Measurements from ENCODE around the gene GLP1R.

GLP1R gene

GRCh38 chr6:39048481-39049399 lies at the start of gene GLP1R:
Gene GLP1R, plus strand, starts transcription at chr6:39048781. Its CDS starts 60 bp downstream, at chr6:39048841.
- no peak for DNase-seq

DNA sequence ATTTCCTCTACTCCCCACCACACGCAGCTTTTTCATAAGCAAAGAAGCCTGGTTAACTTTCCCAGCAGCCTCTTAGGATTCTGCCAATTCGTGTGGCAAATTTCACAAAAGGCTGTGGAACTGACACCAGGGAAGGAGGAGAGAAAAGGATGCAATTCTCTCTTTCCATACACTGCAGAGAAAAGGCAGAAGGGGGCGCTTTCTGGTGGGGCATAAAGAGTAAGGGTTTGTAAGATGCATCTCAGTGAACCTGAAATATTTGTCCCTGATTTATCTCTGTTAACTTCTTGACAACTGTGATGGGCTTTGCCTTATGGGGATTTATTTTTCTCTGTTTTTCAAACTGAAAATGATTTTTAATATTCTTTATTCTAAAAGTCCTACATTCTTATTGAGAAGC lies 45.5 kb upstream of the GLP1R start:
- DNase-seq = no peak

- DNase-seq = no peak
Observed at GRCh38 chr6:39003492-39003891, 45.1 kb upstream of the GLP1R start.

DNA sequence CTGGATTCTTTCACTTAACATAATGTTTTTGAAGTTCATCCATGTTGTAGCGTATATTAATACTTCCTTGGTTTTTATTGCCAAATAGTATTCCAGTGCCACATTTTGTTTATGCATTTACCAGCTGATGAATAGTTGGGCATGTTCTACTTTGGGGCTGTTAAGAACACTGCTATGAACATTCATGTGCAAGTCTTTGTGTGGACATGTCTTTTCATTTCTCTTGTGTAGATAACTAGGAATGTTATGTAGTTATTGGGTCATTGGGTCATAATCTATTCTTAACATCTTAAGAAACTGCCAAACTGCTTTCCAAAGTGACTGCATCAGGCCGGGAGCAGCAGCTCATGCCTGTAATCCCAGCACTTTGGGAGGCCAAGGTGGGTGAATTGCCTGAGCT lies 43.8 kb upstream of the GLP1R start:
- DNase-seq = no peak

DNA sequence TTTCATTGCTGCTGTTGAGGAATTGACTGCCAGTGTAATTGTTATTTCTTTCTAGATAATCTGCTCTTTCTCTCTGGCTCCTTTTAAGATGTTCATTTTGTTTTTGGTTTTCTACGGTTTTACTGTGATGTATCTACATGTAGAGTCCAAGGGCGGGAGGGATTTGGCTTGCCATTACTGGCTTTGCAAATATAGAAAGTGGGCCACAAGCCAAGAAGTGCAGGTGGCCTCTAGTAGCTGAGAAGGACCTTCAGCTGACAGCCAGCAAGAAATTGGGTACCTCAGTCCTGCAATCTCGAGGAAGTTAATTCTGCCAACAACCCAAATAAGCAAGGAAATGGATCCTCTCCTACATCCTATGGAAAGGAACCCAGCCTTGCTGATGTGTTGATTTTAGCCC lies 42.8 kb upstream of the GLP1R start:
- no peak for DNase-seq

- DNase-seq = no peak
Observed at GRCh38 chr6:39007575-39007974, 41.0 kb upstream of the GLP1R start.

DNA sequence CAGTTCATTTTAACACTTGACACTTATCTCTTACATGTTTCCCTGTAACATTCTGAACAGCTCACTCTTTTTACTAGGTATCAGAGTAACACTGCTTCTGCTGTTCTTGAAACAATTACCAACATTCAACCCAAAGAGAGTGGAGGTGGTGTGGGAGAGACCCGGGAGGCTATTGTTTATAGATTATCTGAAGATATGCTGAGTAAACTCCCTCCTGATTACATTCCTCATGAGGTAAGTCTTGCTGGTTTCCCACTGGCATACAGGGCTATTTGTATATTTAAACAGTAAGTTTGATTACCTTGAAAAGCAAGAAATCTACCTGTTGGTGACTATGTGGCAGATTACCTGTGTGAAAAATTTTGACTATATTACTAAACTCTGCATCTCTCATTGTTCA lies 39.8 kb upstream of the GLP1R start:
- DNase-seq = no peak

GRCh38 chr6:39009476-39009875 lies 39.1 kb upstream of the GLP1R start:
- DNase-seq = no peak

GRCh38 chr6:39016839-39017546 lies 31.6 kb upstream of the GLP1R start:
- DNase-seq = no peak

- DNase-seq = no peak
Observed at GRCh38 chr6:39017547-39017880, 31.1 kb upstream of the GLP1R start.

- no peak for DNase-seq
Observed at GRCh38 chr6:39018103-39018502, 30.5 kb upstream of the GLP1R start.

DNA sequence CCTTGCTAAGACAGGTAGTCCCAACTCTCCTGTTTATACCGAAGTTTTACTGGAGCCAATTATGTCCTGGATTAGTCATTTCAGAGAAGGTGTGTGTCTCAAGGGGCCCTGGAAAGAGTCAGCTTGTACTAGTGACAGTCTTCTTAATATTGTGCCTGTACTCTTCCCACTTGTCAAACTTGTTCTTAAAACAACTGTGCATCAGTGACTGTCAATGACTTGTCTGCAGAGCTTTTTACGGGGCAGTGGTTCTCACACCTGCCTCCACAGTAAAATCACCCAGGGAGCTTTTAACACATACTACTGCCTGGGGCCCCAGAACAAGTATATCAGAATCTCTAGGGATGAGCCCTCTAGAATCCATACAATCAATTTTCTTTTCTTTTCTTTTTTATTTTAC lies 28.4 kb upstream of the GLP1R start:
- DNase-seq = no peak

DNA sequence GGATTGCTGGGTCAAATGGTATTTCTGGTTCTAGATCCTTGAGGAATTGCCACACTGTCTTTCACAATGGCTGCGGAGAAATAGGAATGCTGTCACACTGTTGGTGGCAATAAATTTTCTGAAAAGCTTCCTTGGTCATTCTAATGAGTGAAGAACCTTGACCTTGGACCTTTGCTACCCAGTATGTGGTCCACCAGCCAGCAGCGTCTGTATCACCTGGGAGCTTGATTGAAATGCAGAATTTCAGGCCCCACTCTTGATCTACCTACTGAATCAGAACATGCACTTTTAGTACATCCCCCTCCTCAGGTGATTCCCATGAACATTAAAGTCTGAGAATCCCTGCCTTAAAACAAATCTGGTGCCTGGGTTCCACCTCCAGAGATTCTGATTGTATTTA lies 27.5 kb upstream of the GLP1R start:
- no peak for DNase-seq

DNA sequence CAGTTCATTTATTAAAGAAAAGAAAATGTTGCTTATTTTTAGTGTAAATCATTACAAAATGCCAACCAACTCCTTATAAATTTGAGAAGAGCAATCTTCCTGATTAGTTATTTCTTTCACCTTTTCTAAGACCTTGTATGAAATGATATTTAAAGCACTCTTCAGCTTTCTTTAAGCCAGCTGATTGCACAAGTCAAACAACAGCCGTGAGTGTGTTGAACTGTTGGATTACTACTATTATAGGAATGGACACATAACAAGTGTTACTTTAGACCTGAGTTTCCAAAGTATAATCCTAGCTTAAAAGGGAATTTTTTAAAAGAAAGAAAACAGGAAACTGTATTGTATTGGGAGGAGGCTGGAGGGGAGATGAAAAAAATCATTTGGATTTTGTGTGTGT lies 26.8 kb upstream of the GLP1R start:
- DNase-seq = no peak

GRCh38 chr6:39026175-39026574 lies 22.4 kb upstream of the GLP1R start:
- no peak for DNase-seq

DNA sequence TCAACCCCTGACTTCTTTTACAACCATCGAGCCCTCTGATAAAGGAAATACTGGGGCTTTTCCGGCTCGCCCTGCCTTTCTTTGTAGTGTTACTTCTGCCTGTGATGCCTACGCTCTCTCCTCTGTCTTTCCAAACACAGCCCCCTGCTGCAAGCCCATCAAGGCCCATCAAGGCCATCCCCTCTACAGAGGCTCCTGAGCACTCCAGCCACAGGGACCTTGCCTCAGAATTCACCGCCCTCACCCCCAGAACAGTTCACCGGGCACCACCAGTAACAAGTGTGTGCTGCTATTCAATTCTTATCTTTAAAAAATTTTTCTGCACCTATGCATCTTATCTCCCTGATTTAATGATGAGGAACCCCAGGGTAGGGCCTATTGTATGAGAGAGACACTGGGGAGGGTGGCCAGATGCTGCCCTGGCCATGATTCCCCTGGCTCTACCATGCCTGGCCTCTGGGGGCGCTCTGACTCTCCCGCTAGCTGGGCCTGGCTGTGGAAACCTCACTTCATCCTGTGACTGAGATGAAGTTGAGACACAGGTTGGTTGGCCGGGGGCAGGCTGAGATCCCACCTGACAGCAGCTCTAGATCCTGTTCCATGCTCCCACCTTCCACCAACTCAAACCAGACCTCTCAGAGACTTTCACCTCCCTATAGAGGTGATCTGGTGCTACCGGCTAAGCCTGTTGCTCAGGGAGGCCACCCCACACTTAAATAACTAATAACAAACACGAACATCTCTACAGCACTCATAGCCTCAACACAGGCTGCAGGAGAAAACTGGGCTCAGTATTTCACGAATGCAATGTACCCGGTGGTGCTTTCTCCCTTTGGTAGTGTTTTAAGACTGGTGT lies 19.2 kb upstream of the GLP1R start:
- DNase-seq = peak; percentile 19

DNA sequence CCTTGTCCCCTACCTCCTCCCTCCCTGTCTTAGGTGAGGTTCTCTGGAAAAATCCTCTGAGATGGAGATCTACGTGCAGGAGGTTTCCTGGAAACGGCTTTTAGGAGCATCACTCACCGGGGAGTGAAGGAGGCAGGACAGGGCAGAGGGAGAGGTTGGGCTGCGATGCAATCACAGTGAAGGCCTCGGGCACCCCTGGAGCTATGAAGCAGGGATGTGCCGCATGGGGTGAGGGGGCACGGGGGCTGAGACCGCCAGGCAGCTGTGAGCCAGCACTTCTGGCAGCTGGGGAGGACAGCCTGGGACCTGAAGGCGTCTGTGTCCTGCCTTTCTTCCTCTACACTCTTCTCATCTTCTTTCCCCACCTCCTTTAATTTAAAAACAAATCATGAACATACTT lies 12.9 kb upstream of the GLP1R start:
- DNase-seq = no peak

- no peak for DNase-seq
Observed at GRCh38 chr6:39037082-39037508, 11.5 kb upstream of the GLP1R start.

DNA sequence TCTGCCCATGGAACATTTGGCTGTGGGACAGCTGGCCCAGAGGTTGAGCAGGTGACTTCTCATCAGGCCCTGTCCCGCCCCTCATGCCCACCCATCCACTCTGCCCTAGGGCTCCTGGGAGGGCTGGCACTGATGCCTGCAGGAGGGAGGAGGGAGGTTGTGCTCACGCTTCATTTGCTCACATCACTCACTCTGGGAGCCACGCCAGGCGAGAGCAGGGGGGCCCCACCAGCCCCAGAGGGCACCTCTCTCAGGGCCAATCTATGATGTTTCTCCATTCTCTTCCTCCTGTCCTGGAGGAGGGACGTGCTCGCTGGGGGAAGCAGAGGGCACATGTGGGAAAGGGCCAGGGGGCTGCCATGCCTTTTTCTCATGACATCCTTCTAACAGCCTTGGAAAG lies 10.9 kb upstream of the GLP1R start:
- DNase-seq = no peak

DNA sequence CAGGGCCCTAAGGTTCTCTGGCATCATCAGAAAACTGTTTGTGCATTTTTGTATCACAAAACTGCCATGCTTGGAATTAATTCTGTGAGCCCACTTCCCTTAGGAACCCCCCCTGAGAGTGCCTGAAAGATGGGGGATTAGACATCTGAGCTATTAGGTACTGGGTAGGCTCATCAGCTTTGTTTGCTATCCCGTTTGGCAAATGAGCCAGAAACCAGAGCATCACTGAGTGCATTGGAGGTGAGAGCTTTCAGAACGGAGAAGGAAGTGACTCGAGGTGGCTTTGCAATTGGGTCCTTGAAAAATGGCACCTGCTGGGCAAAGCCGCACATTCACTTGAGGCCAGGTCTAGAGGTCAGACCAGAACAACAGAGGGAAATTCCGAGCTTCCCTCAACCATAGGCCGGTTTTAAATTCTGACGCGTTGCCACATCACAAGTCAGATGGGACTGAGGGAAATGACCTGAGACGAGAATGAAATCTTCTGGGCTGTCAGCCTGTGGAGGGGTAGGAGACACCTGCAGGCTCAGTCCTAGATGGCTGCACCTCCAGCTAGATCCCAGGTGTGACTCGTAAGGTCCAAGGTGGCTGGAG lies 8.4 kb upstream of the GLP1R start:
- no peak for DNase-seq

DNA sequence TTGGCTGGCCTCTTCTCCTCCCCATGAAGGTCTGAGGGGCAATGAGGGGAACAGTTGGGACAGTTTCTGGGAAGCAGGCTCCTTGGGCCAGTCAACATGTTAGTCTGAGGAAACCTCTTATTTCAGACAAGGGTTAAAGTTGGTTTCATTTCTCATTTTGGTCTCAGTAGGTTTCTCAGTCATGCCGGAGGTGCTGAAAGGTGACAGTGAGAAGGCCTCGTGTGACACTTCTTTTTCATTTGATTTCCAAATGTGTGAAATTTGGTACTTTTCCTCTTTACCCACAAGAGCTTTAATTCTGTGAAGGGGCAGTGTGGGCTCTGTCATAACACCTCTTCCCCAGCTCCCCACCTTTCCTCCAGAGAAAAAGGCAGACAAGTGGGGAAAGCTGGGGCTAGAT lies 7.5 kb upstream of the GLP1R start:
- no peak for DNase-seq

DNA sequence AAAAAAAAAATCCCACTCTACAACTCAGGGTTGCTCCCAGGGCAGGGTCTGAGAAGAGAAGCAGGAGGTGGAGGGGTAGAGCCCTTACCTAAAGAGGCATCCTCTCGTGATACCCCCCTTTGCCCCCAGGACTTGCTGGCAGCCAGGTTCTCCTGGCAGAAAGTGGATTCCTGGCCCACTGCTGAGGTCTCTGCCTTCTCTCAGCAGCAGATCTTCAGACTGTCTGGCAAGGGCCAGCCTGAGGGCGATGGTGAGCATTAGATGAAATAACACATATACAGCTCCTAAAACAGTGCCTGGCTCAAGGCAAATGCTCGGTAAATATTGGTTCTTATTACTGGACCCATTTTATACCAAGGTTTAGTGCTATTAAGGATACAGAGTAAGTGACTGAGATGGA lies 4.8 kb upstream of the GLP1R start:
- DNase-seq = no peak

DNA sequence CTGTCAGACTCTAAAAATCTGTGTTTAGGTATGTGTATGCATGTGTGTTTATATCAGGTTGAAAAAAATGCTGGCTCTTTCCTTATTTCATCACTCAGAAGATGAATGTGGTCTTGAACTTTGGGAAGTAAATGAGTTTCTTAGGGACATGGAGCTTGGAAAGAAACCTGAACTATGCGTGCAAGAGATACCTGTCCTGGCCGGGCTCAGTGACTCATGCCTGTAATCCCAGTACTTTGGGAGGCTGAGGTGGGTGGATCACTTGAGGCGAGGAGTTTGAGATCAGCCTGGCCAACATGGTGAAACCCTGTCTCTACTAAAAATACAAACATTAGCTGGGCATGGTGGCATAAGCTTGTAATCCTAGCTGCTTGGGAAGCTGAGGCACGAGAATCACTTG lies 4.4 kb upstream of the GLP1R start:
- DNase-seq = no peak

Data from CD4-positive, alpha-beta T cell treated with Interleukin-10 for 1 hour (primary cell).